Suppressor macrophage treated with lipopolysaccharide for 4 hours (primary cell): Measurements from ENCODE around the gene CYP3A5.

Experiments
- DNase-seq: peaks from one replicate; pipeline ENCODE4 v3.0.0-alpha.2; 2020

CYP3A5 gene

GRCh38 chr7:99605527-99605926 is 74.3 kb downstream of the CYP3A5 start:
- no peak for DNase-seq

DNA sequence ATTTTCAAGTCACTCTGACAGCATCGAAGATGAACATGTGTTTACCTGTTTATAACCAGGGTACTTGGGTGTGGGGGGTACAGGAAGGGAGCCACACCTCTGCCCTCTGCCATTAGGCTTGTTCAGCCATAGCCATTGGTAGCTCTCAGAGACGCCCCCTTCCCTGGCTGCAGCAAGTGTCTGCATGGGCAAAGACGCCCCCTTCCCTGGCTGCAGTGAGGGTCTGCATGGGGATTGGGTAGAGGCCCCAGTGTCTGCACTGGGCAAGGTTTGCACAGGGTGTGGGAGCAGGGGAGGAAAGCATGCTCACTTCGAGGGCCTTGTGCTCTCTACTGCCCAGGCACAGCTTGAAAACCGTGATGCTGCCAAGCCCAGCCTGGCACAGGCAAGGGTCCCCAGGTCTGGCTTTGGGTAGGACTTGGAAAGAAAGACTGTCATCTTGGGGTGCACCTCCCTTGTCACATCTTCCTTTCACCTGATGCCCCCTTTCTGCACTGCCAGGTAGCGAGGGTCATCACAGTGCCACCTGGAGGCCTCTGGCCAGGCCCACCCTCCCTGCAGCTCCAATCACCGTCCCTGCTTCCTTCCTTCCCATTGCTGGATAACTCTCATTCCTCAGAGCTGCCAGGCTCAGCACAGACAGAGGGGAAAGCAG is 78.0 kb downstream of the CYP3A5 start:
- DNase-seq, result no peak

GRCh38 chr7:99599836-99600235 is 80.0 kb downstream of the CYP3A5 start:
- DNase-seq, result no peak
